Loucy (cell line): ENCODE results near the gene ERCC1.

Experiments used
- H2AFZ ChIP-seq: fragments of 200-600 bp; sonication (generic); 2 replicates; pipeline ENCODE4 v1.6.0; 2016; ENCODE audit warnings: antibody characterized with exemption, mild to moderate bottlenecking, low read length, moderate library complexity
- H3F3A ChIP-seq: fragments of 200-600 bp; 2 replicates; pipeline ENCODE4 v1.6.0; 2016; ENCODE audit warnings: antibody characterized with exemption, low read depth, mild to moderate bottlenecking
- H3K27me3 ChIP-seq: fragments of 200-600 bp; sonication (generic); 2 replicates; pipeline ENCODE4 v1.6.1; 2014; ENCODE audit warnings: low read length, mild to moderate bottlenecking; ENCODE audit not compliant: insufficient read depth, poor library complexity, severe bottlenecking
- H3K36me3 ChIP-seq: fragments of 200-600 bp; sonication (generic); 2 replicates; pipeline ENCODE4 v1.6.1; 2016; ENCODE audit warnings: low read length; ENCODE audit not compliant: insufficient read depth
- H3K4me1 ChIP-seq: fragments of 200-600 bp; sonication (generic); 2 replicates; pipeline ENCODE4 v1.5.1; 2014; ENCODE audit warnings: low read length, mild to moderate bottlenecking; ENCODE audit not compliant: insufficient read depth, poor library complexity, severe bottlenecking
- H3K4me2 ChIP-seq: fragments of 200-600 bp; sonication (generic); 2 replicates; pipeline ENCODE4 v1.6.0; 2014; ENCODE audit warnings: antibody characterized with exemption, low read length, low read depth, mild to moderate bottlenecking; ENCODE audit not compliant: poor library complexity, severe bottlenecking
- H3K4me3 ChIP-seq: fragments of 200-600 bp; sonication (generic); 2 replicates; pipeline ENCODE4 v1.5.1; 2014; ENCODE audit warnings: low read length, mild to moderate bottlenecking, mixed read lengths; ENCODE audit not compliant: poor library complexity, severe bottlenecking
- H3K79me2 ChIP-seq: fragments of 200-600 bp; sonication (generic); 2 replicates; pipeline ENCODE4 v1.6.1; 2014; ENCODE audit warnings: low read length; ENCODE audit not compliant: insufficient read depth
- H3K9ac ChIP-seq: fragments of 200-600 bp; sonication (generic); 2 replicates; pipeline ENCODE4 v1.6.0; 2014; ENCODE audit warnings: mild to moderate bottlenecking, low read depth, low read length, moderate library complexity; ENCODE audit not compliant: poor library complexity, severe bottlenecking
- H3K9me2 ChIP-seq: fragments of 200-600 bp; sonication (generic); replicated peaks from 2 replicates; pipeline ENCODE4 v1.6.1; 2016; ENCODE audit warnings: low read depth, low read length, mixed read lengths
- H3K9me3 ChIP-seq: fragments of 200-600 bp; sonication (generic); 2 replicates; pipeline ENCODE4 v1.6.1; 2014; ENCODE audit warnings: mild to moderate bottlenecking, antibody characterized with exemption, low read length, low read depth; ENCODE audit not compliant: insufficient read depth
- H4K20me1 ChIP-seq: fragments of 200-600 bp; sonication (generic); 2 replicates; pipeline ENCODE4 v1.6.0; 2014; ENCODE audit warnings: antibody characterized with exemption, low read length, mild to moderate bottlenecking; ENCODE audit not compliant: insufficient read depth, poor library complexity, severe bottlenecking
- EZH2phosphoT487 ChIP-seq: fragments of 200-600 bp; IDR thresholded peaks from 2 replicates; pipeline ENCODE4 v1.6.1; 2018; ENCODE audit warnings: antibody characterized with exemption, mild to moderate bottlenecking, moderate library complexity, borderline replicate concordance
- TF ChIP-seq, protein P1 (sequence below): fragments of 200-600 bp; sonication (generic); conservative IDR thresholded peaks from 2 replicates; pipeline ENCODE4 v1.5.1; 2014; ENCODE audit warnings: mild to moderate bottlenecking, antibody characterized with exemption, low read length

The ERCC1 gene

DNA sequence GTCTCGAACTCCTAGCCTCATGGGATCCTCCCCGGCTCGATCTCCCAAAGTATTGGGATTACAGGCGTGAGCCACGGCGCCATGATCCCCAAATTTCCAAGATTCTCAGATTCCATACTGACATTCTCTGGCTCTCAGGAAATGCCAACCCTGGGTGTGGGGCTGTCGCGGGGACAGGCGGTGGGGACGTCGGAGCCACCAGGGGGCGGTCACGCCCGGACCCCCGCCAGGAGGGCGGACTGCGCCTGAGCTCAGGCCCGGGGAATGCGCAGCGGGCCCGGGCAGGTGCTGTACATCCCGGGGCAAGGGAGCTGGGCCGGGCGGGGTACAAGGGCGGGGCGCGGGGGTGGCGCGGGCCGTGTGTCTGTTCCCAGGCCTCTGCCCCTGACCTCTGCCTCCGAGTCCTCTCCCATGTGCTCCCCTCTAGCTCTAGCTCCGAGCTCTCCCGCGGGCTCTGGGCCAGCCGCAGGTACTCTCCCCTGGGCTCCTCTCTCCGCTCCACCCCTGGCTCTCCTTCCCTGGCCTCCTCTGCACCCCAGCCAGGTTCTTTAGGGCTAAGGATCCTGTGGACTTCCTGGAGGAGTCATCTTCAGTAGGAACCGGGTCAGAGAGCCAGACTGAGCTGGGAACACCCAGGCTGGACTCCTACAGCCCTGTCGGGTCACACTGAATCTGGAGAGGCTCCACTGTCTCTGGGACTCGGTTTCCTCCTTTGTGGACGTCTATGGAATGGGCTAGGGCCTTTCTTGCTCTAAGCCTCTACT lies 21.2 kb downstream of the ERCC1 start:
- TF ChIP-seq, protein P1, sequence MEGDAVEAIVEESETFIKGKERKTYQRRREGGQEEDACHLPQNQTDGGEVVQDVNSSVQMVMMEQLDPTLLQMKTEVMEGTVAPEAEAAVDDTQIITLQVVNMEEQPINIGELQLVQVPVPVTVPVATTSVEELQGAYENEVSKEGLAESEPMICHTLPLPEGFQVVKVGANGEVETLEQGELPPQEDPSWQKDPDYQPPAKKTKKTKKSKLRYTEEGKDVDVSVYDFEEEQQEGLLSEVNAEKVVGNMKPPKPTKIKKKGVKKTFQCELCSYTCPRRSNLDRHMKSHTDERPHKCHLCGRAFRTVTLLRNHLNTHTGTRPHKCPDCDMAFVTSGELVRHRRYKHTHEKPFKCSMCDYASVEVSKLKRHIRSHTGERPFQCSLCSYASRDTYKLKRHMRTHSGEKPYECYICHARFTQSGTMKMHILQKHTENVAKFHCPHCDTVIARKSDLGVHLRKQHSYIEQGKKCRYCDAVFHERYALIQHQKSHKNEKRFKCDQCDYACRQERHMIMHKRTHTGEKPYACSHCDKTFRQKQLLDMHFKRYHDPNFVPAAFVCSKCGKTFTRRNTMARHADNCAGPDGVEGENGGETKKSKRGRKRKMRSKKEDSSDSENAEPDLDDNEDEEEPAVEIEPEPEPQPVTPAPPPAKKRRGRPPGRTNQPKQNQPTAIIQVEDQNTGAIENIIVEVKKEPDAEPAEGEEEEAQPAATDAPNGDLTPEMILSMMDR = no peak
- TF ChIP-seq EZH2phosphoT487 = no peak
- Histone ChIP-seq H3K9me2 (no peaks in the 10 kb centered on the region), H3K4me2 (no peak overlapping the region), H3K36me3 (no peaks in the 10 kb centered on the region), H3K9ac (no peak overlapping the region), H3K9me3 (no peaks in the 10 kb centered on the region), H2AFZ (no peak overlapping the region), H3K79me2 (peaks cover 4% of the 10 kb centered on the region; the same call in 1 of the 2 replicates), H3K27me3 (no peaks in the 10 kb centered on the region), H3K4me3 (no peak overlapping the region), H3K4me1 (peaks cover 24% of the 10 kb centered on the region), H3F3A (no peaks in the 10 kb centered on the region), H4K20me1 (no peaks in the 10 kb centered on the region)

DNA sequence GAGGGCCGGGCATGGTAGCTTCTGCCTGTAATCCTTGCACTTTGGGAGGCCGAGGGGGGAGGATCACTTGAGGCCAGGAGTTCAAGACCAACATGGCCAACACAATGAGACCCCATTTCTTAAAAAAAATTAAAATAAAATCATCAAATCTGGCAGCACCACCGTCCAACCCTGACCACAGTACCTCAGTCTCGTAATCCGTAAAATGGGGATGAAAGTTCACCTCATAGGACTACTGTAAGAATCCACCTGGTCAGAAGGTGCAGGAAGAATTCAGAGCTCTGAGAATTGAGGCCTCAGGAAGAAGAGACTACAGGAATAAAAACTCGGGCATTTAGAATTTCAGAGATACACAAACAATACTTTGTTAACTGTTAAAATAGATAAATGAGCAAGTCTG lies 21.9 kb downstream of the ERCC1 start:
- Histone ChIP-seq H4K20me1 (no peaks in the 10 kb centered on the region), H3K4me3 (no peak overlapping the region), H3K9ac (no peak overlapping the region), H3K4me1 (peaks cover 17% of the 10 kb centered on the region), H3K9me2 (no peaks in the 10 kb centered on the region), H3K27me3 (no peaks in the 10 kb centered on the region), H2AFZ (no peak overlapping the region), H3K36me3 (no peaks in the 10 kb centered on the region), H3K4me2 (no peak overlapping the region), H3K79me2 (peaks cover under 1% of the 10 kb centered on the region; the same call in 1 of the 2 replicates), H3K9me3 (no peaks in the 10 kb centered on the region), H3F3A (no peaks in the 10 kb centered on the region)
- TF ChIP-seq, protein P1 = no peak
- no peak for TF ChIP-seq EZH2phosphoT487

DNA sequence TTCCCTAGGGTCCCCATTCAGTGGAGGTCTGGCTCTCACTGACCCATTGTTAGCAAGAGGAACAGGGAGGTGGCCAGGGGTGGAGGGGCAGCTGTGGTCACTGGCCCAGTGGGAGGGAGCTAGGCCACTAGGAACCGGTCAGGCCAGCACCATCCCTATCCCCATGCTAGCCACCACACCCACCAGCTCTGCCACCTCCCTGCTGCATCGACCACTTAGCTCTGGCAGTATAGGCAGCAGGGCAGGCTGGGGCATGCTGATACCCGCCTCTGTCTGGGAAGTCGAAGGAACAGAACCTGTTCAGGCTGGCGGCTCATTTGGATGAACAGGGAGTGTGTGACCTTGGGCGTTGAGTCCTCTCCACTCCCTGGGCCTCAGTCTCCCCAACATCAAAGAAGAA lies 23.5 kb downstream of the ERCC1 start:
- Histone ChIP-seq H3K9me3 (no peaks in the 10 kb centered on the region), H3K27me3 (no peaks in the 10 kb centered on the region), H3K4me1 (peaks cover 9% of the 10 kb centered on the region), H4K20me1 (no peaks in the 10 kb centered on the region), H3F3A (no peaks in the 10 kb centered on the region), H3K4me3 (no peak overlapping the region), H3K9me2 (no peaks in the 10 kb centered on the region), H3K36me3 (no peaks in the 10 kb centered on the region), H3K4me2 (no peak overlapping the region), H3K79me2 (no peaks in the 10 kb centered on the region), H3K9ac (no peak overlapping the region), H2AFZ (no peak overlapping the region)
- TF ChIP-seq EZH2phosphoT487 = no peak
- TF ChIP-seq, protein P1 = no peak
